LHCN-M2 (cell line): ENCODE results near the gene NPHP1. TPM values are rescaled to one million over a fixed set of nuclear protein-coding genes. Genes with fewer than 3 reads are reported as not detected.

Source experiments
- total RNA-seq: library from RNA; depleted of rRNA; stranded (reverse); fragments of >200 nt; gene quantifications from 2 replicates; pipeline ENCODE4 v1.2.3, GENCODE V29; 2014; rRNA removed

Gene NPHP1
- total RNA-seq, 1 experiment from 2014 or later, result 4.8 TPM

Other genes starting within 250 kb of the NPHP1 start
- 0.19 TPM in 1 of 2 replicates, not detected in the other for gene MALL, start 89.2 kb downstream of the NPHP1 start, total RNA-seq
- 71.5 and 107 TPM in 2 replicates for gene MTLN, start 7.5 kb upstream of the NPHP1 start, total RNA-seq